H1 (cell line): ENCODE results near the gene EXT2. TPM values are rescaled to one million over a fixed set of nuclear protein-coding genes. Genes with fewer than 3 reads are reported as not detected.
A peak's percentile ranks its signal among the peaks of the same experiment; 100 is the strongest.

Experiments used
- CTCF ChIA-PET: fragments of 300-600 bp; sonication (Branson Sonifier 250); formaldehyde crosslinking; loops from one replicate; lab custom pipeline; 2021; ENCODE audit not compliant: partially characterized antibody; lab: Charles Lee
- POLR2A ChIA-PET: fragments of 300-600 bp; sonication (Branson Sonifier 250); formaldehyde crosslinking; loops from one replicate; lab custom pipeline; 2021; ENCODE audit warnings: inconsistent platforms; ENCODE audit not compliant: partially characterized antibody; lab: Charles Lee
- DNase-seq, 2 experiments: peaks; one replicate each; pipeline versions ENCODE4 v3.0.0 to v3.0.0-alpha.2; 2010 to 2022; ENCODE audit warnings: low spot score in 2 of 2, low read depth in 1 of 2, mixed read lengths in 1 of 2
- FAIRE-seq: peaks from 2 replicates; lab custom pipeline; 2011; peaks lifted over from hg19 to GRCh38; lab: Jason Lieb, UNC
- H2AFZ ChIP-seq: 2 replicates; pipeline ENCODE4 v1.8.1; 2012; ENCODE audit warnings: low read length, inconsistent platforms
- H2AK5ac ChIP-seq: 2 replicates; pipeline ENCODE4 v1.6.1; 2013; ENCODE audit warnings: low read depth, low read length
- H2BK120ac ChIP-seq: replicated peaks from 2 replicates; pipeline ENCODE3; 2013; ENCODE audit warnings: low read depth, low read length, inconsistent platforms
- H2BK12ac ChIP-seq: 2 replicates; pipeline ENCODE4 v1.6.1; 2013; ENCODE audit warnings: low read depth, low read length
- H2BK15ac ChIP-seq: 2 replicates; pipeline ENCODE4 v1.6.1; 2013; ENCODE audit warnings: low read length
- H2BK20ac ChIP-seq: 2 replicates; pipeline ENCODE4 v1.6.1; 2013; ENCODE audit warnings: low read length
- H2BK5ac ChIP-seq: 2 replicates; pipeline ENCODE4 v1.6.1; 2013; ENCODE audit warnings: low read depth, low read length
- H3K14ac ChIP-seq: 2 replicates; pipeline ENCODE4 v1.6.1; 2013; ENCODE audit warnings: inconsistent platforms; ENCODE audit not compliant: insufficient read length
- H3K18ac ChIP-seq: 2 replicates; pipeline ENCODE4 v1.6.1; 2013; ENCODE audit warnings: low read length; ENCODE audit errors: extremely low read depth
- H3K23ac ChIP-seq: 2 replicates; pipeline ENCODE4 v1.6.1; 2013; ENCODE audit warnings: inconsistent platforms; ENCODE audit not compliant: insufficient read length
- H3K23me2 ChIP-seq: 2 replicates; pipeline ENCODE4 v1.6.1; 2013; ENCODE audit warnings: low read depth, low read length
- H3K27ac ChIP-seq: 2 replicates; pipeline ENCODE4 v1.6.1; 2011; ENCODE audit warnings: low read depth, low read length, inconsistent platforms
- H3K27me3 ChIP-seq, 4 experiments: replicated peaks in 1 of 4; 1 replicate in 1 of 4; 2 replicates in 3 of 4; pipeline versions ENCODE4 v1.6.1 to v1.8.1; 2011 to 2013; ENCODE audit warnings: low read length in 3 of 4, mild to moderate bottlenecking in 3 of 4, inconsistent platforms in 2 of 4, mixed read lengths in 2 of 4, moderate library complexity in 1 of 4; ENCODE audit not compliant: control insufficient read depth in 3 of 4, insufficient read depth in 3 of 4; ENCODE audit errors: extremely low read depth in 1 of 4
- H3K36me3 ChIP-seq, 4 experiments: 2 replicates each; pipeline versions ENCODE4 v1.6.1 to v1.8.1; 2011 to 2013; ENCODE audit warnings: mild to moderate bottlenecking in 4 of 4, low read length in 3 of 4, moderate library complexity in 2 of 4, control low read depth in 1 of 4, inconsistent platforms in 1 of 4; ENCODE audit not compliant: insufficient read depth in 4 of 4, control insufficient read depth in 2 of 4
- H3K4ac ChIP-seq: replicated peaks from 2 replicates; pipeline ENCODE3; 2013; ENCODE audit warnings: low read length, low read depth, mixed read lengths, inconsistent platforms; ENCODE audit not compliant: insufficient read length
- H3K4me1 ChIP-seq, 4 experiments: replicated peaks in 1 of 4; 1 replicate in 1 of 4; 2 replicates in 3 of 4; pipeline versions ENCODE4 v1.6.1 to v1.8.1; 2011 to 2013; ENCODE audit warnings: low read length in 3 of 4, inconsistent platforms in 2 of 4, mixed read lengths in 1 of 4; ENCODE audit not compliant: insufficient read depth in 4 of 4, control insufficient read depth in 3 of 4
- H3K4me2 ChIP-seq, 2 experiments: 2 replicates each; pipeline versions ENCODE4 v1.6.1 to v1.8.1; 2011 to 2013; ENCODE audit warnings: low read depth in 2 of 2, low read length in 2 of 2, control low read depth in 1 of 2, inconsistent platforms in 1 of 2, mild to moderate bottlenecking in 1 of 2; ENCODE audit not compliant: insufficient read depth in 1 of 2
- H3K4me3 ChIP-seq, 4 experiments: fragments of 200-600, 300-600 bp in 1 of 4; sonication (generic), shearing (Covaris generic), sonication (Bioruptor Twin) in 1 of 4; 2 replicates each; pipeline versions ENCODE4 v1.5.1 to v1.8.1; 2011 to 2016; ENCODE audit warnings: low read length in 4 of 4, low read depth in 3 of 4, control low read depth in 2 of 4, inconsistent platforms in 2 of 4, mild to moderate bottlenecking in 2 of 4, mixed read lengths in 1 of 4, moderate library complexity in 1 of 4; ENCODE audit not compliant: insufficient read depth in 2 of 4; ENCODE audit errors: extremely low read depth in 1 of 4
- H3K56ac ChIP-seq: replicated peaks from 2 replicates; pipeline ENCODE3; 2013; ENCODE audit warnings: low read depth, mild to moderate bottlenecking, mixed read lengths, low read length, inconsistent platforms; ENCODE audit not compliant: insufficient read length
- H3K79me1 ChIP-seq: 2 replicates; pipeline ENCODE4 v1.6.1; 2013; ENCODE audit warnings: low read depth, low read length, control low read depth
- H3K79me2 ChIP-seq, 2 experiments: 2 replicates each; pipeline versions ENCODE4 v1.6.1 to v1.8.1; 2012 to 2013; ENCODE audit warnings: low read length in 2 of 2, mild to moderate bottlenecking in 2 of 2, inconsistent platforms in 1 of 2; ENCODE audit not compliant: insufficient read depth in 2 of 2, control insufficient read depth in 1 of 2
- H3K9ac ChIP-seq, 4 experiments: replicated peaks in 1 of 4; 1 replicate in 1 of 4; 2 replicates in 3 of 4; pipeline versions ENCODE4 v1.6.1 to v1.8.1; 2011 to 2013; ENCODE audit warnings: low read depth in 3 of 4, low read length in 3 of 4, control low read depth in 2 of 4, mild to moderate bottlenecking in 2 of 4, moderate library complexity in 2 of 4, inconsistent platforms in 1 of 4; ENCODE audit errors: extremely low read depth in 1 of 4
- H3K9me3 ChIP-seq, 2 experiments: 2 replicates each; pipeline versions ENCODE4 v1.6.1 to v1.8.1; 2012 to 2013; ENCODE audit warnings: mild to moderate bottlenecking in 2 of 2, moderate library complexity in 2 of 2, control low read depth in 1 of 2, inconsistent platforms in 1 of 2, low read depth in 1 of 2, low read length in 1 of 2, mixed read lengths in 1 of 2; ENCODE audit not compliant: insufficient read depth in 2 of 2
- H4K20me1 ChIP-seq, 2 experiments: replicated peaks in 1 of 2; 2 replicates each; pipeline versions ENCODE3 to v1.8.1; 2011 to 2013; ENCODE audit warnings: inconsistent platforms in 2 of 2, low read length in 2 of 2, mild to moderate bottlenecking in 1 of 2; ENCODE audit not compliant: insufficient read depth in 2 of 2, control insufficient read depth in 1 of 2
- H4K5ac ChIP-seq: 2 replicates; pipeline ENCODE4 v1.6.1; 2013; ENCODE audit warnings: low read length, low read depth, mixed read lengths, inconsistent platforms; ENCODE audit not compliant: insufficient read length
- H4K8ac ChIP-seq: 2 replicates; pipeline ENCODE4 v1.8.0; 2013; ENCODE audit warnings: mild to moderate bottlenecking, moderate library complexity, low read length, inconsistent platforms; ENCODE audit not compliant: insufficient read depth; ENCODE audit errors: extremely low read depth
- H4K91ac ChIP-seq: replicated peaks from 2 replicates; pipeline ENCODE3; 2013; ENCODE audit warnings: low read length, mixed read lengths, inconsistent platforms; ENCODE audit not compliant: insufficient read length
- ATF3 ChIP-seq: IDR thresholded peaks from 2 replicates; pipeline ENCODE4 v1.6.1; 2011; ENCODE audit warnings: low read depth, mild to moderate bottlenecking, low read length; ENCODE audit not compliant: insufficient read depth
- BCL11A ChIP-seq, 2 experiments: IDR thresholded peaks; one replicate each; pipeline ENCODE4 v1.6.1; 2011; ENCODE audit warnings: low read depth in 2 of 2, low read length in 2 of 2, mild to moderate bottlenecking in 2 of 2
- CBX8 ChIP-seq: fragments of 300-800, 300-1000 bp; sonication (generic); IDR thresholded peaks from 2 replicates; pipeline ENCODE4 v1.7.1; 2016; ENCODE audit warnings: low read depth, low read length, borderline replicate concordance
- CTCF ChIP-seq, 3 experiments: IDR thresholded peaks; 1 replicate in 2 of 3; 2 replicates in 1 of 3; pipeline versions ENCODE4 v1.5.1 to v1.6.1; 2011; ENCODE audit warnings: low read length in 3 of 3, mild to moderate bottlenecking in 3 of 3, inconsistent platforms in 2 of 3, low read depth in 1 of 3, moderate library complexity in 1 of 3; ENCODE audit not compliant: insufficient read depth in 1 of 3; ENCODE audit errors: control extremely low read depth in 1 of 3
- EP300 ChIP-seq, 2 experiments: IDR thresholded peaks; 1 replicate in 1 of 2; 2 replicates in 1 of 2; pipeline ENCODE4 v1.6.1; 2011 to 2012; ENCODE audit warnings: low read depth in 2 of 2, low read length in 2 of 2, mild to moderate bottlenecking in 2 of 2, borderline replicate concordance in 1 of 2, inconsistent platforms in 1 of 2, moderate library complexity in 1 of 2
- GABPA ChIP-seq: IDR thresholded peaks from 2 replicates; pipeline ENCODE4 v1.6.1; 2011; ENCODE audit warnings: mild to moderate bottlenecking, low read length, moderate library complexity, borderline replicate concordance; ENCODE audit not compliant: insufficient read depth
- HDAC2 ChIP-seq, 2 experiments: fragments of 300-600 bp in 1 of 2; sonication (generic) in 1 of 2; IDR thresholded peaks; 2 replicates each; pipeline ENCODE4 v1.6.1; 2011 to 2012; ENCODE audit warnings: low read depth in 2 of 2, low read length in 2 of 2, mild to moderate bottlenecking in 2 of 2, moderate library complexity in 2 of 2, borderline replicate concordance in 1 of 2, inconsistent platforms in 1 of 2
- ZNF274 ChIP-seq: IDR thresholded peaks from 2 replicates; pipeline ENCODE4 v1.7.0; 2012; ENCODE audit warnings: low read length, borderline replicate concordance; ENCODE audit errors: extremely low read depth
- WGBS, 2 experiments: shearing (Covaris generic) in 1 of 2; methylation state at CpG; one replicate each; pipeline versions ENCODE4 v1.1.6 to v1.1.7; 2013 to 2015; ENCODE audit warnings: low lambda C conversion rate in 2 of 2, mixed read lengths in 2 of 2, inconsistent platforms in 1 of 2, low coverage in 1 of 2, missing lambda C conversion rate in 1 of 2; ENCODE audit not compliant: insufficient replicate concordance in 2 of 2, insufficient coverage in 1 of 2, insufficient read length in 1 of 2; ENCODE audit errors: extremely low coverage in 1 of 2, missing lambda C conversion rate in 1 of 2; 5-methylcytosine and 5-hydroxymethylcytosine counted together
- polyA plus RNA-seq, 7 experiments: library from polyadenylated mRNA; depleted of rRNA in 3 of 7; stranded (reverse) in 5 of 7; unstranded in 2 of 7; fragments of >200 nt in 5 of 7; fragments of 200-250 nt in 2 of 7; gene quantifications; 1 replicate in 5 of 7; 2 replicates in 1 of 7; 4 replicates in 1 of 7; pipeline versions ENCODE4 v1.2.1 to v1.2.3, GENCODE V29; 2011 to 2013; ENCODE audit warnings: missing spikeins in 2 of 7, mixed read lengths in 2 of 7
- total RNA-seq: library from RNA; stranded (reverse); fragmentation: NEBNext Ultra II Directional; extraction: Animal tissue kit (Norgen Biotek cat#: 25700); gene quantifications from 2 replicates; pipeline ENCODE4 v1.2.1, GENCODE V29; 2021

The EXT2 gene
- total and polyA plus RNA-seq, 2 of the 8 experiments (the other 6 are each of a cell fraction or from before 2014, with no cell fraction given) = 29.8 to 42.8 TPM

DNA sequence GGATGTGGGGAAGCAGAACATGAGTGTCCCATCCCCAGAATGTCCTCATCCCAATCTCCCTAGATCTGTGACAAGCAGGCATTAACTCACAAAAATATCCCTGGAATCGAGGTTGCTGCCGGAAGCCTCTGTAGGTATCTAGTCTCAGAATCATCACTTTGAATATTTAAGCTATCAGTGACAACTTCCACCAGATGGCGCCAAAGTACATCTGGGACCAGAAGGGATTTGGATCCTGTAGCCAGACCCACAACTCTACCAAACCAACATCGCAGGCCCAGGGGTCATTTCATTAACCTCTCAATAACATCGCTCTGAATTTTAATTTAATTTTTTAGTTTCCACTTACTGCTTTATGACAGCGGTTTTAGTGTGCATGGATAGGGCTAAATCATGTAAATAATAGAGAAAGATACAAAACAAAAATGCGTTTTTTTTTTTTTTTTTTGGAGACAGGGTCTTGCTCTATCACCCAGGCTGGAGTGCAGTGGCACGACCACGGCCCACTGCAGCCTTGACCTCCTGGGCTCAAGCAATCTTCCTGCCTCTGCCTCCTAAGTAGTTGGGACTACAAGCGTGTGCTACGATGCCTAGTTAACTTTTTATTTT lies 1.1 kb upstream of the EXT2 start:
- Histone ChIP-seq H3K9ac (no peak overlapping the region), H4K20me1 (no peaks in the 10 kb centered on the region), H3K4me1 (peaks cover 0 to 1% (median 0%) of the 10 kb centered on the region in 4 experiments; a peak in 1 of 7 replicates), H2BK5ac (no peak overlapping the region), H2BK20ac (no peak overlapping the region), H3K36me3 (no peaks in the 10 kb centered on the region), H3K79me1 (no peaks in the 10 kb centered on the region), H3K79me2 (peaks cover 0 to 6% of the 10 kb centered on the region in 2 experiments; a peak in 2 of 4 replicates), H3K27ac (no peak overlapping the region), H3K23me2 (peaks cover 4% of the 10 kb centered on the region; the same call in 1 of the 2 replicates), H3K9me3 (no peaks in the 10 kb centered on the region; a peak in 1 of 4 replicates), H3K4me2 (no peak overlapping the region), H3K23ac (no peak overlapping the region), H3K4me3 (no peak overlapping the region), H3K18ac (no peak overlapping the region), H2BK120ac (no peak overlapping the region), H3K4ac (no peak overlapping the region), H4K91ac (no peak overlapping the region), H2BK12ac (no peak overlapping the region), H2AFZ (no peak overlapping the region), H3K14ac (no peak overlapping the region), H2AK5ac (no peak overlapping the region), H4K8ac (no peak overlapping the region), H3K56ac (no peak overlapping the region), H2BK15ac (no peak overlapping the region), H3K27me3 (no peaks in the 10 kb centered on the region), H4K5ac (no peak overlapping the region)
- 52% methylated on average over 9 of the region's 11 CpGs; no CpG with 5 or more reads in 1 of the 2 experiments for WGBS, 2 experiments
- ChIA-PET POLR2A (interaction anchor here (0.8 kb wide), 1 partner anchor 11 kb away, joined by 3 read pairs; no protein-coding TSS in a partner anchor), CTCF (interaction anchor here (0.6 to 5.0 kb wide), 31 partner anchors 10 to 476 kb away, joined by 3 to 49 read pairs (median 4); partner anchors contain the start of gene ACCS)
- DNase-seq (peak in 1 of 2 experiments; percentile 86), FAIRE-seq (peak; percentile 92)
- TF ChIP-seq BCL11A (IDR thresholded peaks at IDR 0.05; ENCODE audit: low read depth in 2 of 2, low read length in 2 of 2) = no peak
- TF ChIP-seq ATF3 = no peak
- peak; percentile 38 to 83 (median 74) for TF ChIP-seq CTCF (IDR thresholded peaks at IDR 0.05; ENCODE audit: control extremely low read depth in 1 of 3, insufficient read depth in 1 of 3, low read depth in 1 of 3, low read length in 3 of 3)
- no peak for TF ChIP-seq GABPA
- no peak for TF ChIP-seq HDAC2 (IDR thresholded peaks at IDR 0.05; ENCODE audit: borderline replicate concordance in 1 of 2, low read depth in 2 of 2, low read length in 2 of 2)
- no peak for TF ChIP-seq EP300 (IDR thresholded peaks at IDR 0.05; ENCODE audit: borderline replicate concordance in 1 of 2, low read depth in 2 of 2, low read length in 2 of 2)
- TF ChIP-seq ZNF274 = no peak
- no peak for TF ChIP-seq CBX8
